Fibroblast of skin of left quadriceps (primary cell): ENCODE measurements around the gene PLCZ1.
A peak's percentile ranks its signal among the peaks of the same experiment; 100 is the strongest.
"Not testable (repeated sequence)": the region's sequence is repeated elsewhere in the genome, so short reads cannot be mapped to it uniquely, and the experiment has no call there.

ENCODE experiments used
- DNase-seq, 2 experiments: peaks; one replicate each; pipeline ENCODE4 v3.0.0-alpha.2; 2013; ENCODE audit warnings: low read depth in 2 of 2

PLCZ1 gene

GRCh38 chr12:18703911-18704310 lies 33.9 kb downstream of the PLCZ1 start:
- DNase-seq, result no peak

- no peak for DNase-seq
These were observed 34.5 kb downstream of the PLCZ1 start for GRCh38 chr12:18703321-18703720.

- peak; percentile 40 to 49 for DNase-seq
These were observed 37.5 kb downstream of the PLCZ1 start for GRCh38 chr12:18700271-18700670.

GRCh38 chr12:18696971-18697602 lies 40.7 kb downstream of the PLCZ1 start:
- peak in 1 of 2 experiments; percentile 34 for DNase-seq

GRCh38 chr12:18693986-18694385 lies 43.8 kb downstream of the PLCZ1 start:
- DNase-seq, result not testable (repeated sequence)

GRCh38 chr12:18690653-18691052 lies 47.2 kb downstream of the PLCZ1 start:
- peak in 1 of 2 experiments; percentile 29 for DNase-seq

- DNase-seq, result no peak
These were observed 48.0 kb downstream of the PLCZ1 start for GRCh38 chr12:18689771-18690170.

GRCh38 chr12:18684430-18684829 lies 53.4 kb downstream of the PLCZ1 start:
- no peak for DNase-seq

GRCh38 chr12:18683327-18684013 lies 54.3 kb downstream of the PLCZ1 start:
- peak; percentile 50 to 52 for DNase-seq

- no peak for DNase-seq
These were observed 56.0 kb downstream of the PLCZ1 start for GRCh38 chr12:18681818-18682217.

- no peak for DNase-seq
These were observed 60.7 kb downstream of the PLCZ1 start for GRCh38 chr12:18676996-18677588.

- no peak for DNase-seq
These were observed 61.7 kb downstream of the PLCZ1 start for GRCh38 chr12:18676141-18676540.

- no peak for DNase-seq
These were observed 79.0 kb downstream of the PLCZ1 start for GRCh38 chr12:18658829-18659228.

GRCh38 chr12:18658179-18658578 lies 79.6 kb downstream of the PLCZ1 start:
- DNase-seq, result no peak

- no peak for DNase-seq
These were observed 82.5 kb downstream of the PLCZ1 start for GRCh38 chr12:18655351-18655750.

GRCh38 chr12:18653465-18653864 lies 84.3 kb downstream of the PLCZ1 start:
- no peak for DNase-seq

GRCh38 chr12:18652596-18652995 lies 85.2 kb downstream of the PLCZ1 start:
- DNase-seq, result no peak

- DNase-seq, result no peak
These were observed 86.3 kb downstream of the PLCZ1 start for GRCh38 chr12:18651525-18651924.

GRCh38 chr12:18646286-18646890 lies 91.4 kb downstream of the PLCZ1 start:
- no peak for DNase-seq

- no peak for DNase-seq
These were observed 93.2 kb downstream of the PLCZ1 start for GRCh38 chr12:18644564-18644963.

GRCh38 chr12:18643681-18644080 lies 94.1 kb downstream of the PLCZ1 start:
- peak; percentile 26 to 40 for DNase-seq

GRCh38 chr12:18640321-18640955 lies 97.4 kb downstream of the PLCZ1 start:
- DNase-seq, result no peak
